Choroid plexus epithelial cell (primary cell): ENCODE results near the gene ESRRG.
A peak's percentile ranks its signal among the peaks of the same experiment; 100 is the strongest.

Source experiments
- DNase-seq: peaks from one replicate; pipeline ENCODE4 v3.0.0-alpha.2; 2010; ENCODE audit warnings: low read depth
- H3K4me3 ChIP-seq: 2 replicates; pipeline ENCODE4 v1.5.1; 2011; ENCODE audit warnings: low read depth, mild to moderate bottlenecking, control low read depth, low read length, moderate library complexity
- TF ChIP-seq, protein P1 (sequence below): conservative IDR thresholded peaks from 2 replicates; pipeline ENCODE4 v1.5.1; 2011; ENCODE audit warnings: low read depth, mild to moderate bottlenecking, control low read depth, inconsistent platforms, low read length, moderate library complexity

The ESRRG gene

GRCh38 chr1:216475659-216476276, 247.5 kb downstream of the ESRRG start:
- no peak for DNase-seq
- TF ChIP-seq, protein P1, sequence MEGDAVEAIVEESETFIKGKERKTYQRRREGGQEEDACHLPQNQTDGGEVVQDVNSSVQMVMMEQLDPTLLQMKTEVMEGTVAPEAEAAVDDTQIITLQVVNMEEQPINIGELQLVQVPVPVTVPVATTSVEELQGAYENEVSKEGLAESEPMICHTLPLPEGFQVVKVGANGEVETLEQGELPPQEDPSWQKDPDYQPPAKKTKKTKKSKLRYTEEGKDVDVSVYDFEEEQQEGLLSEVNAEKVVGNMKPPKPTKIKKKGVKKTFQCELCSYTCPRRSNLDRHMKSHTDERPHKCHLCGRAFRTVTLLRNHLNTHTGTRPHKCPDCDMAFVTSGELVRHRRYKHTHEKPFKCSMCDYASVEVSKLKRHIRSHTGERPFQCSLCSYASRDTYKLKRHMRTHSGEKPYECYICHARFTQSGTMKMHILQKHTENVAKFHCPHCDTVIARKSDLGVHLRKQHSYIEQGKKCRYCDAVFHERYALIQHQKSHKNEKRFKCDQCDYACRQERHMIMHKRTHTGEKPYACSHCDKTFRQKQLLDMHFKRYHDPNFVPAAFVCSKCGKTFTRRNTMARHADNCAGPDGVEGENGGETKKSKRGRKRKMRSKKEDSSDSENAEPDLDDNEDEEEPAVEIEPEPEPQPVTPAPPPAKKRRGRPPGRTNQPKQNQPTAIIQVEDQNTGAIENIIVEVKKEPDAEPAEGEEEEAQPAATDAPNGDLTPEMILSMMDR = no peak

GRCh38 chr1:216466162-216466801, 256.9 kb downstream of the ESRRG start:
- no peak for DNase-seq
- TF ChIP-seq, protein P1 = no peak
- no peak overlapping the region for H3K4me3 ChIP-seq

More at GRCh38 chr1:216475659-216476276, 247.5 kb downstream of the ESRRG start:
- no peak overlapping the region for H3K4me3 ChIP-seq

DNA sequence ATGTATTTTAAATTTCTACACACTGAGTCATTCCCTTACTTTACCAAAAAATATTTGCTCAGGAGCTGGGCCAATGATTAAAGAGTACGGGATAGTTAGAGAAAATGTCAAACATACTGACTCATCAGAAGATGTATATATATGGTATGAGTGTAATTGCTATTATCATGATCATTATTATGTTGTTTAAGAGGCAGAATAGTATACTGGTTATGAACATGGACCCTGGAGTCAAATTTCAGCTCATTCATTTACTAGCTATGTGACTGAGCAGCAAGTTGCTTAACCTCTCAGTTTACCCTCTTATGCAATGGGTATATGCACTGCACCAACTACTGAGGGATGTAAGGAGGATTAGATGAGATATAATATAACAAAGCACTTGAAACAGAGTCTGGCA, 258.7 kb downstream of the ESRRG start:
- H3K4me3 ChIP-seq = no peak overlapping the region
- DNase-seq = peak; percentile 93
- TF ChIP-seq, protein P1 = no peak

DNA sequence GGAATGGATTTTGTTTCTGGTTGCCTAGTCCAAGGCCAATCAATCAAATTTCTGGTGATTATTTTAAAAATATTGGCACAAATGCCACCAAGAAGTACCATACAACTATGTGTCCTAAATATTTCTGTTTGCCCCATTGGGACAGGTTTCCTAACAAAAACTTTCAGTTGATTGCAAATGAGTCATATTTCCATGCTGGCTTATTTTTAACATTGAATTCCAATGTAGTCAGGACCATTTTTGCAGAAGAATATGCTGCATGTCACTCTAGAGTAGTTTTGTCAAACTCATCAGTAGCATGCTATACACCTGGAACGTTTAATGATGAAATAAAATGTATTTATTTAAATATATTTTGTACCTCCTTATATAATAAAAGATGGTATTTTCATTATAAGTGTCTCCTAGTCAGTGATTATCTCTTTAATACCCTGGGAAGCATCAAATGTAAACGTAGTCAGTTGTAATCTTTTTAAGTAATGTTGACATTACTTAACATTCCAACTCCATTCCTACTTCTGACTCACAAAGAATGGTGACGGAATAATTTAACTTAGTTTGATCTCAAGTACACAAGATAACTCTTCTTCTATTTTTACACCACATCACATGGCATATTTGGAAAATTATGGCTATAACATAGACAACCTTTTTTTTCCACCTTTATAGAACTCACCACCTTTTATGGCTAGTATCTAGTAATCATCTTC, 261.0 kb downstream of the ESRRG start:
- DNase-seq = peak; percentile 78
- TF ChIP-seq, protein P1 = no peak
- no peak overlapping the region for H3K4me3 ChIP-seq

DNA sequence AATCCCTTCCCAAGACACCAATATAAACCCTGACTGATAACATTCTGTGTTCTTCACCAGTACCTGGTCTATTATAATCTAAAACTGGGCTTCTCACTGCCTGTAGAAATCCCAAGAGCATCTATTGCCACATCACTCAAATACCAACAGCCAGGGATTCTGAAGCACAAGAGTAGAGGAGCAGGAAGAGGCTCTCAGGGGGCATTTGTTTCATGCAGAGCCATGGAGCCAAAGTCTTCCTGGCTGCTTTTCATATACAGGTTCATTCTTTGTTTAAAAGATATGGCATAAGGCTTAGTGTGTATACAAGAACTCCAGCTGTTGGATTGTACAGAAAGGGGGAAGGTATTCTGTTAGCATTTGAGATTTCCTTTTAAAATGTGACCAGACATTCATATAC, 261.8 kb downstream of the ESRRG start:
- peak; percentile 64 for DNase-seq
- H3K4me3 ChIP-seq = no peak overlapping the region
- TF ChIP-seq, protein P1 = no peak

- DNase-seq = no peak
- TF ChIP-seq, protein P1 = no peak
These were observed 263.5 kb downstream of the ESRRG start for GRCh38 chr1:216459651-216460207.

More at GRCh38 chr1:216459651-216460207, 263.5 kb downstream of the ESRRG start:
- no peak overlapping the region for H3K4me3 ChIP-seq
